LNCAP (cell line): ENCODE results near the gene PPP2R5C.

Experiments used
- TF ChIP-seq, protein P1 (sequence below): fragments of 450-650 bp; IDR thresholded peaks from 2 replicates; pipeline ENCODE4 v1.5.1; 2017; ENCODE audit warnings: mild to moderate bottlenecking

Gene PPP2R5C

DNA sequence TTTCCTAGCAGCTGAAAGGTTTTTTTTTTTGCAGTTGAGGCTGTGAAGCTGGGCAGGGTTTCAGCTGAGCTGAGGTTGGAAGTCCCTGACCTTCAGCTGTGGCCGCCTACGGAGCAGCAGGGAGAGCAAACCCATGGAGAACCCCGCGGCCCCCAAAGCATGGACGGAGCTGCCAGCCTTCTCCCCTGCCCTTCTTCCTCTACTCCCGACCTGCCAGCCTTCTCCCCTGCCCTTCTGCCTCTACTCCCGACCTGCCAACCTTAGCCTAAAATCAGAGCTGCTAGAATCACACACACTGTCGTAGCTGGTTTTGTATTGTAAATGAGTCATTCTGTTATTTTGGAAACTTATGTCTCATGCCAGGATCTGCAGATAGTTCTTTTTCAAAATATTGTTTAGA, 74.6 kb downstream of the PPP2R5C start:
- TF ChIP-seq, protein P1, sequence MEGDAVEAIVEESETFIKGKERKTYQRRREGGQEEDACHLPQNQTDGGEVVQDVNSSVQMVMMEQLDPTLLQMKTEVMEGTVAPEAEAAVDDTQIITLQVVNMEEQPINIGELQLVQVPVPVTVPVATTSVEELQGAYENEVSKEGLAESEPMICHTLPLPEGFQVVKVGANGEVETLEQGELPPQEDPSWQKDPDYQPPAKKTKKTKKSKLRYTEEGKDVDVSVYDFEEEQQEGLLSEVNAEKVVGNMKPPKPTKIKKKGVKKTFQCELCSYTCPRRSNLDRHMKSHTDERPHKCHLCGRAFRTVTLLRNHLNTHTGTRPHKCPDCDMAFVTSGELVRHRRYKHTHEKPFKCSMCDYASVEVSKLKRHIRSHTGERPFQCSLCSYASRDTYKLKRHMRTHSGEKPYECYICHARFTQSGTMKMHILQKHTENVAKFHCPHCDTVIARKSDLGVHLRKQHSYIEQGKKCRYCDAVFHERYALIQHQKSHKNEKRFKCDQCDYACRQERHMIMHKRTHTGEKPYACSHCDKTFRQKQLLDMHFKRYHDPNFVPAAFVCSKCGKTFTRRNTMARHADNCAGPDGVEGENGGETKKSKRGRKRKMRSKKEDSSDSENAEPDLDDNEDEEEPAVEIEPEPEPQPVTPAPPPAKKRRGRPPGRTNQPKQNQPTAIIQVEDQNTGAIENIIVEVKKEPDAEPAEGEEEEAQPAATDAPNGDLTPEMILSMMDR: no peak

DNA sequence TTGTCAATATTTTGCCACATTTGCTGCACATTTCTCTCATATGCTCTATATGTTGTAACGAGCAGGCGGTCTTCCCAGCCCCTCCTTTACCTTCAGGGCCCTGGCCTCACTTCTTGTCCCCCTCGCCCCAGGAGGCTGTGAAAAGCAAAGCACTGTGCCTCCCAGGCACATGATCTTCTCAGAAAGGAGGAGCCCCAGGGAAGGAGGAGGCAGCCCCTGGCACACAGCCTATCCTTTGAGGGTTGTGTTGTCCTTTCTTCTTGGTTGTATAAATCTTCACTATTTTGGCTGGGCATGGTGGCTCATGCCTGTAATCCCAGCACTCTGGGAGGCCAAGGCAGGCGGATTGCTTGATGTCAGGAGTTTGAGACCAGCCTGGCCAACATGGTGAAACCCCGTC, 77.0 kb downstream of the PPP2R5C start:
- TF ChIP-seq, protein P1: no peak

DNA sequence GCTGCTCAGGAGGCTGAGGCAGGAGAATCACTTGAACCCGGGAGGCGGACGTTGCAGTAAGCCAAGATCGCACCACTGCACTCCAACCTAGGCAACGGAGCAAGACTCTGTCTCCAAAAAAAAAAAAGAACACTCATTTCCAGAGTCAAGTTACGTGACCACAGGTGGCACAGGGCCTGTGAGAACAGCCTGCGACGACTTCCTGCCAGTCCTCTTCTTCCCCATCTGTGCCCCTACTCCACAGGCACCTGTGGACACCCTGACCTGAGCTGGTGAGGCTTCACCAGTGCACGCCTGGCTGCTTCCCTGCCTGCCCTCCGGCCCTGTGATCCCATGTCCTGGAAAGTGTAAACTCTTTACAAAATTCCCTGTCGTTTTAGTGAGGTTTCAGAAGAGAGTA, 77.7 kb downstream of the PPP2R5C start:
- TF ChIP-seq, protein P1: no peak

DNA sequence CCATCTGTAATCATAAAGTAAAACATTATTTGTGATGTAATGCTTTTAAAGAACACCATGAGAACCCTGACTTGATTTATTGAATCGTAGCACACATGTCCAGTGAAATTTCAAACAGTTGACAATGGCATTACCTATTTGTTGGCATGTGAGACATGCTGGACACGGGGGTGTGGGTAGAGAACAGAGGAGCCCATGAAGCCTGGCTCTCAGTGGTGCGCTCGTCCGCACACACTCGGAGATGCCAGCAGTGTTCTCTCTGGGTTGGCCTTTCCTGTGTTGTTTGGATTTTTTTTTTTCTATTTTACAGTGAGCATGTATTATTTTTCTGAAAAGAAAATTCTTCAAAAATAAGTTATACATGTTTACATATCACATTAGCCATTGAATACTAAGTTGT, 78.2 kb downstream of the PPP2R5C start:
- TF ChIP-seq, protein P1: no peak

DNA sequence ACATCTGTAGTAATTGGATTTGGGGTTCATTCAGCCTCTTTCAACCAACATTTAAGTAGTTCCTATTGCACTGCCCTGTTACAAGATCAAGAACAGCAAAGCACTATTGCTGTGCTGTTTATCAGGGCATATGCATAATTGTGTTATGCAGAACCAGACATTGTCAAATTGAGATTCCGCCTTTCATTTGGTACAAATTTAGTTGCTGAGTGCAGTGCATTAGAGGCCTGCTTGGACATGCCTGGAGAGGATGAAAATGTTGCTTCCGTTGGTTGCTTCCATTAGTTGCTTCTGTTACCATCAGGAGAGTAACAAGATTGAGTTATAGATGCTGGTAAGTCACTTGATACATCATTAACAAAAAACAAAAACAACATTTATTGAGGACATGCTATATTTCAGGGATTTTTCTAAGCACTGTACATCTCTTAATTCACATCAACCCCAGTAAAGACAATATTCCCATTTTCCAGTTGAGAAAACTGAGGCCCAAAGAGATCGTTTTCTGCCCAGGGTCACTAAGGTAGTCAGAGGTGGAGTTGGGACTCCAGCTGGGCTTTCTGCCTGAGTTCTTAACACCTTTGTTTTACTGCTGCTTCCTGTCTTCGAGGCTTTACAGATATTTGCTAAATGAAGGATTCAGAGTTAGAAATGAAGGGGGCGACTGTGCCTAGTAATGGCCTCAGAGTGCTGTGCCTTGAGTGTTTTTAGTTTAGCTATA, 79.3 kb downstream of the PPP2R5C start:
- TF ChIP-seq, protein P1: no peak

DNA sequence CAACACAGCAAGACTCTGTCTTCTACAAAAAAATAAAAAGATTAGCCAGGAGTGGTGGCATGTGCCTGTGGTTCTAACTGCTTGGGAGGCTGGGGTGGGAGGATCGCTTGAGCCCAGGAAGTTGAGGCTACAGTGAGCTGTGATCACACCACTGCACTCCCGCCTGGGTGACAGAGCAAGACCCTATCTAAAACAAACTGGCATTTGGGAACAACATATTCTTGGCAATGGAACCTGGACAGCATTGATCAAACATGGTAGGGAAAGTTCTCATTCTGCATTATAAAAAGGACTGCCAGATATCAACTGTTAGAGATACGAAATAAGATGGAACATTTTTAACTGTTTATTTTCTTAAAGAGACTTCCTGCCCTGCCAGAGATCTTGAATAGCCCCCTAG, 81.5 kb downstream of the PPP2R5C start:
- TF ChIP-seq, protein P1: no peak

DNA sequence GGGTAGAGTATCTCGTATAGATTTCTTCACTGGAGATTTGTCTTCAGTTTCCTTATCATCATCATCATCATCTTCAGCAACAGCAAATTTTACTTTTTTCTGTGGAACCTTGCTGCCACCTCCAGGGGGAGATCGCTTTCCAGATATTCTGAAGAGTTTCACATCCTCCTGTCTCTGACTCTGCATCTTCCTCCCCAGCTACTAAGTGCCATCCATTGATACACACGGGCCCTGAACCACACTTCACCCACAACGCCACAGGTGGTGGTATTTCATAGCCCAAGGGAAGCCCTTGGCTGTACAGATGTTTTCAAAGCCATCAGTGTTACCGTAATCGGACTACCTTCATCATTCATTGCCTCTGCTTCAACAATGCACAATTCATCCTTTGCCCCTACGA, 82.2 kb downstream of the PPP2R5C start:
- TF ChIP-seq, protein P1: no peak; the same call in 1 of the 2 replicates

DNA sequence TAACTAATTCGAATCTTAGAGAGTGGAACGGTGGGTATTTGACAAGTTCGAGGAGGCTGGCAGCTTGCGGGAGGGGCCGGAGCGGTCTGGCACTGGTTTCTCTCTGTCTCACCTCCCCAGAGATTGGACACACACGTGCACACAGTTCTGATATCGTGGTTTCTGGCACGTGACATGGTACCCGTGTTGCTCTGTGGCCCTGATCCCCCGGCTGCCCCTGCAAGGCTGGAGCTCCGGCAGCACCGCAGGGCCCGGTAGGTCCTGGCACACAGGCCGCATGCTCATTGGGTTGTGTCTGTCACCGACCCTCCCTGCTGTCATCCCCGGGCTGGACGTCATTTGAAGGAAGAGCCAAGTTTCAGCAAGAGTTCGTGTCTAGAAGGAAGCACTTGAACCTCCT, 82.7 kb downstream of the PPP2R5C start:
- TF ChIP-seq, protein P1: no peak
